ENCODE results near the gene LRRC1. TPM values are rescaled to one million over a fixed set of nuclear protein-coding genes. Genes with fewer than 3 reads are reported as not detected.

LRRC1 gene
- polyA plus RNA-seq, 1 experiment = 13.9 TPM

DNA sequence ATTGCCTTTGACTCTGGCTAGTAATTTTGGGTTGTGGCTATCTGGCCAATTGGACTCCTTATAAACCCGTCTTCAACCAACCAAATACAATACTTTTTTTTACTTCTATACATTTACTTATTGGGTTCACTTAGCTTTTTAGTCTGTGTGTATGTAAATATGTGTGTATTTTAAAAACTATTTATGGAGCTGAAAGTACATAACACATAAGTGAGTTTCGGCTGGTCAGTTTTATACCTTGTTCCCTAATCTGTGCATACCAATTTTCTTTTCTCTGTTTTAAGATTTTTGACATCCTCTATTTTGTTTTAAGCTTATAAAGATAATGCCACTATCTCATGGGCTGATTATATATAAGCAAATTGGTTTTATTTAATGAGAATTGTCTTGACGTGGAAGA is 129.5 kb downstream of the LRRC1 start:
- POLR2A ChIA-PET = interaction anchor here (1.3 kb wide), 1 partner anchor 129 kb away, joined by 4 read pairs; the partner anchor contains the start of gene LRRC1
- CTCF ChIA-PET = interaction anchor here (0.6 to 1.5 kb wide), 2 partner anchors 32 to 196 kb away, joined by 3 to 5 read pairs; no protein-coding TSS in a partner anchor
- H3K4me3 ChIP-seq (ENCODE audit: low read depth, low read length) = no peak overlapping the region
- H3K9me3 ChIP-seq (ENCODE audit: control insufficient read depth, insufficient read depth, low read length) = peaks cover 2% of the 10 kb centered on the region; the same call in 1 of the 2 replicates
- no peaks in the 10 kb centered on the region for H3K27me3 ChIP-seq (ENCODE audit: control insufficient read depth, insufficient read depth, low read length)
- H3K27ac ChIP-seq (ENCODE audit: low read depth, low read length) = no peak overlapping the region
- DNase-seq (ENCODE audit: low read depth, low spot score) = no peak
- no peak for TF ChIP-seq CTCF (IDR thresholded peaks at IDR 0.05; ENCODE audit: low read depth, low read length)

DNA sequence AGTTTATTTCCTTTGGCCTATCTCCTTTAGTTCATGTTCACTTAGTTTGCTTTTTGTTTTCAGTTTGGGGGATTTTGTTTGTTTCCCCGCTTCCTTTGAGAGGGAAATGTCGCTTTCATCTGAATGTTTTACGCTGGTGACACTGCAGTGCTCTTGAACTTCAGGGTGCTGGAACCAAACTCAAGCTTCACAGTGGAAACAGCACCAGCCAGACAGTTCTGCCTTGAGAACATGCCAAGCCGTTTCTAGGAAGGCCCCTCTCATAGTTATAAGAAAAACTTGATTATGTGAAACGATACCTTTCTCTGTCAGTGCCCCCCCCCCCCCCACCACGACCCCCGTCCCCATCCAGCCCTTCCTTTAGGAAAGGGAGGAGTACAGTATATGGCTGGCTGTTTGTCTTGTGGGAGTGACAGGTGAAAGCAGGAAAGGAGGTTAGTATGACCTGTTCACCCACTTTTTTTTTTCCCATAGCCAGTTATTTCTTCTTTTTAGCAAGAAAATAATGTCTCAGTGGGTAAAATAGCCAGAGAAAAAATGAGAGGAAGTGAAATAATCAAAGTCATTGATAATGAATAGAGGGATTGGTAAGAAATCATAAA is 130.1 kb downstream of the LRRC1 start:
- ChIA-PET POLR2A (interaction anchor here (1.3 kb wide), 1 partner anchor 130 kb away, joined by 4 read pairs; the partner anchor contains the start of gene LRRC1), CTCF (interaction anchor here (1.5 kb wide), 1 partner anchor 31 kb away, joined by 5 read pairs; no protein-coding TSS in a partner anchor)
- DNase-seq (ENCODE audit: low read depth, low spot score) = no peak
- no peak for TF ChIP-seq CTCF (IDR thresholded peaks at IDR 0.05; ENCODE audit: low read depth, low read length)
- Histone ChIP-seq H3K4me3 (ENCODE audit: low read depth, low read length) (no peak overlapping the region), H3K9me3 (ENCODE audit: control insufficient read depth, insufficient read depth, low read length) (peaks cover 2% of the 10 kb centered on the region; the same call in 1 of the 2 replicates), H3K27me3 (ENCODE audit: control insufficient read depth, insufficient read depth, low read length) (no peaks in the 10 kb centered on the region), H3K27ac (ENCODE audit: low read depth, low read length) (no peak overlapping the region)

- Histone ChIP-seq H3K27me3 (ENCODE audit: control insufficient read depth, insufficient read depth, low read length) (no peaks in the 10 kb centered on the region), H3K9me3 (ENCODE audit: control insufficient read depth, insufficient read depth, low read length) (peaks cover 2% of the 10 kb centered on the region; the same call in 1 of the 2 replicates), H3K4me3 (ENCODE audit: low read depth, low read length) (no peak overlapping the region), H3K27ac (ENCODE audit: low read depth, low read length) (no peak overlapping the region)
- ChIA-PET CTCF (interaction anchor here (1.8 kb wide), 1 partner anchor 30 kb away, joined by 5 read pairs; no protein-coding TSS in a partner anchor), POLR2A (no interaction called here)
- DNase-seq (ENCODE audit: low read depth, low spot score) = no peak
- TF ChIP-seq CTCF (IDR thresholded peaks at IDR 0.05; ENCODE audit: low read depth, low read length) = no peak
These were observed 131.1 kb downstream of the LRRC1 start for GRCh38 chr6:53925891-53926290.

- no peak for DNase-seq (ENCODE audit: low read depth, low spot score)
- POLR2A ChIA-PET = no interaction called here
- CTCF ChIA-PET = interaction anchor here (1.8 kb wide), 1 partner anchor 29 kb away, joined by 5 read pairs; no protein-coding TSS in a partner anchor
- Histone ChIP-seq H3K9me3 (ENCODE audit: control insufficient read depth, insufficient read depth, low read length) (peaks cover 2% of the 10 kb centered on the region; the same call in 1 of the 2 replicates), H3K27me3 (ENCODE audit: control insufficient read depth, insufficient read depth, low read length) (no peaks in the 10 kb centered on the region), H3K27ac (ENCODE audit: low read depth, low read length) (no peak overlapping the region), H3K4me3 (ENCODE audit: low read depth, low read length) (no peak overlapping the region)
- no peak for TF ChIP-seq CTCF (IDR thresholded peaks at IDR 0.05; ENCODE audit: low read depth, low read length)
These were observed 131.7 kb downstream of the LRRC1 start for GRCh38 chr6:53926505-53926904.

DNA sequence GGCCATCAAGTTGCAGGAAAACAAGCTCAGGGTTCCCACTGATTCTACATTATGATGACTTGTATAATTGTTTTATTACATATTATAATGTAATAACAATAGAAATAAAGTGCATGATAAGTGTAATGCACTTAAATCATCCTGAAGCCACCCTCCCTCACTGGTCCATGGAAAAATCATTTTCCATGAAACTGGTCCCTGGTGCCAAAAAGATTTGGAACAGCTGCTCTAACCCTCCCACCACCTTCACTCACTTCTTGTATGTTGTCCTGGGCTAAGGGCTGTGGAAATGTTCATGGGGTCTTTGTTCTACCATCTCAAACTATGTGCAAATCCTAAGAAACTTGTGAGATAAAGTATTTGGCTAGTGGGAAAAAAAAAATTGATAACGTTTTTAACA is 133.8 kb downstream of the LRRC1 start:
- no peaks in the 10 kb centered on the region for H3K9me3 ChIP-seq (ENCODE audit: control insufficient read depth, insufficient read depth, low read length)
- CTCF ChIA-PET = interaction anchor here (1.0 kb wide), 1 partner anchor 27 kb away, joined by 3 read pairs; no protein-coding TSS in a partner anchor
- POLR2A ChIA-PET = interaction anchor here (1.4 kb wide), 1 partner anchor 134 kb away, joined by 6 read pairs; the partner anchor contains the start of gene LRRC1

More for the DNA sequence above, 133.8 kb downstream of the LRRC1 start:
- no peaks in the 10 kb centered on the region for H3K27me3 ChIP-seq (ENCODE audit: control insufficient read depth, insufficient read depth, low read length)
- H3K4me3 ChIP-seq (ENCODE audit: low read depth, low read length) = no peak overlapping the region
- no peak overlapping the region for H3K27ac ChIP-seq (ENCODE audit: low read depth, low read length)
- no peak for DNase-seq (ENCODE audit: low read depth, low spot score)
- no peak for TF ChIP-seq CTCF (IDR thresholded peaks at IDR 0.05; ENCODE audit: low read depth, low read length)
